Mononuclear cell (primary cell): ENCODE data around the gene AURKB. TPM values are rescaled to one million over a fixed set of nuclear protein-coding genes. Genes with fewer than 3 reads are reported as not detected.

Experiments
- H3K27me3 ChIP-seq: 2 replicates; pipeline ENCODE4 v1.6.0; 2011; ENCODE audit warnings: low read length, control low read depth; ENCODE audit not compliant: insufficient read depth
- H3K4me1 ChIP-seq: 2 replicates; pipeline ENCODE4 v1.5.1; 2011; ENCODE audit warnings: mild to moderate bottlenecking, low read length, control low read depth; ENCODE audit not compliant: insufficient read depth
- H3K4me3 ChIP-seq: 2 replicates; pipeline ENCODE4 v1.5.1; 2011; ENCODE audit warnings: mild to moderate bottlenecking, low read length, moderate library complexity
- H3K9me3 ChIP-seq: 2 replicates; pipeline ENCODE4 v1.5.1; 2011; ENCODE audit warnings: low read depth, mild to moderate bottlenecking, control low read depth, low read length
- total RNA-seq: library from RNA; depleted of rRNA; stranded (reverse); fragments of >200 nt; gene quantifications from one replicate; pipeline ENCODE4 v1.2.3, GENCODE V29; 2012

Gene AURKB
- total RNA-seq, 1 donor: 1.5 TPM

DNA sequence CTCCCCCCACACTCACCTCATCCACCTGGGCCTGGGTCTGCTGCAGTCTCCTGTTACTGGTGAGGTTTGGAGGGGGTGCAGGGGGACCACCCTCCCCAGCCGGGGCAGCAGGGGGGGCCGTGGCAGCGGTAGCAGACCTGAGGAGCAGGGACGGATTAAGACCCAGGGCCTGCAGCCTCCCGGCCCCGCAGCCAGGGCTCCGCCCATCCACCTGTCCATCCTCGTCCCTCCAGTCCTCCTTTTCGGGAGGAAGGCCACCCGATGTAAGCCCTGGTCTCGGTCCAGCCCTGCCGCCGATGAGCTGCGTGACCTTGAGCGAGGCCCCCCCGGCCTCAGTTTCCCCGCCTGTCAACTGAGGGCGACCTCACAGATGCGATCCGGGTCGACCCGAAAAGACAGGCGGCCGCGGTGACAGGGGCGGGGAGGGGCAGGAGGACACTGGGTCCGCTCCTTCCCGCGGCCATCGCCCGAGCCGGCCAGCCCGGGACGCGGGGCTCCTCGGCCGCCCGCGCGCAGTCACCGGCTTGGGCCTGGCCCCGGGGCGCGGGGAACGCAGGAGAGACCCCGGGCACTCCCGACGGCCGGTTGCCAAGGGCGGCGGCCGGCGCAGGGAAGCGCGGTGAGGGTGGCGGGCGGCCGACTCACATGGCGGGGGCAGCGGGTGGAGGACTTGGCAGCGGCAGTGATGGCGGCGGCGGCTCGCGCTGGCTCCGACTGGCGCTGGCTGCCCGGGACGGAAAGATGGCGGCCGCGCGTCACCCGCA lies 48.0 kb downstream of the AURKB start, which contains the start of gene VAMP2:
Gene VAMP2 (minus strand): TSS at position 716 of the 764 bp plus-strand sequence. CDS start 69 bp downstream, at position 647.
- no peaks in the 10 kb centered on the region for H3K27me3 ChIP-seq
- H3K4me3 ChIP-seq: peak within 1 kb of the TSS; percentile 96
- no peaks in the 10 kb centered on the region for H3K9me3 ChIP-seq
- peaks cover 69% of the 10 kb centered on the region for H3K4me1 ChIP-seq

DNA sequence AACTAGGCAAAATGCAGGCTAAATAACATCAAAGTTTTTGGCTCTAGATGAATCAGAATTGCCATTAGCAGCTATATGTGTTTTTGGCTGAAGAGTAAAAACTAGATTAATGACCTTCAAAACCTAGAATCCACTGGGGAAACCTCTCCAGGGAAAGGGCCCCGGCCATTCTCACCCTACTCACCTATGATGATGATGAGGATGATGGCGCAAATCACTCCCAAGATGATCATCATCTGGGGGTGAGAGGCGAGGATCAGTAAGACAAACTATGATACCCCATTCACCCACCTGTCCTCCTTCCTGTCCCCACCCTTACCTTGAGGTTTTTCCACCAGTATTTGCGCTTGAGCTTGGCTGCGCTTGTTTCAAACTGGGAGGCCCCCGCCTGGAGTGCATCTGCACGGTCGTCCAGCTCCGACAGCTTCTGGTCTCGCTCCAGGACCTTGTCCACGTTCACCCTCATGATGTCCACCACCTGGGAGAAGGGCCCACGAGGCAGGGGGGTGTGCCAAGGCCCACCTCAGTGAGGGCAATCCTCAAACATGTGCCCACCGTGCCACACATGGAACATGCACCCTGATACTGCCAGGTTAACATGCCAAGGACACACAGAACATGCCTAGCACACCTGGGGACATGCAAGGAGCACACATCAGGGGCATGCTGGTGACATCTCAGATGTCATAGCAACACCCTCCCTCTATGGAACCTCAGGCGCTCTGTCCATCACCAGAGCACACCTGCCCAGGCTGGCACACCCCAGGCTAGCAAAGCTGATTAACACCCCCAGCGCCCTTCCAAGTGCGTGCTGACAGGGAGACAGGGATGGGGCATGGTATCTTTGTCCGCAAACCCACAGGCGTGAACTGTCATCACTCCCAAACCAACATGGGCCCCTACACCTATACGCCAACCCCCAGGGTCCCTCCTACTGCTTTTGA lies 48.8 kb downstream of the AURKB start:
- Histone ChIP-seq H3K4me3 (peak overlapping the region; percentile 96), H3K9me3 (no peaks in the 10 kb centered on the region), H3K27me3 (no peaks in the 10 kb centered on the region), H3K4me1 (peaks cover 76% of the 10 kb centered on the region)

DNA sequence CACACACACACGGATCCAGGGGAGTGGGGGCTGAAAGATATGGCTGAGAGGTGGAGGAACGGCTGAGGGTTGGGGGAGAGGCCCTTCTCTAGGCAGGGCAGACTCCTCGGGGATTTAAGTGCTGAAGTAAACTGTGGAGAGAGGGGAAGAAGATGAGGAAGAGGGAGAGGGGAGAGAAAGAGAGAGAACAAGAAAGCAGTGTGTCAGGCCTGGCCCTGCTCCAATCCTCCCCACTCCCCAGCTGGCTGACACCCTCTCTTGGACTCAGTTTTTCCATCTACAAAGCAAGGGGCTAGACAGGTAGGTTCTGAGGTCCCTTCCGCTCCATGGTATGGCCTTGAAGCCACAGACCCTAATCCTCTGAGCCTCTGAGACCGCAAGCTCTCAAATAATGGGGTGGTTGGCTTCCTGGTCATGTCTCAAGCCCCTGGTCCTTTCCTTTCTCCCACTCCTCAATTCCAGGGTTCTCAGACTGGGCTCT lies 49.6 kb downstream of the AURKB start:
- no peaks in the 10 kb centered on the region for H3K9me3 ChIP-seq
- no peak overlapping the region for H3K4me3 ChIP-seq
- peaks cover 78% of the 10 kb centered on the region for H3K4me1 ChIP-seq
- no peaks in the 10 kb centered on the region for H3K27me3 ChIP-seq

DNA sequence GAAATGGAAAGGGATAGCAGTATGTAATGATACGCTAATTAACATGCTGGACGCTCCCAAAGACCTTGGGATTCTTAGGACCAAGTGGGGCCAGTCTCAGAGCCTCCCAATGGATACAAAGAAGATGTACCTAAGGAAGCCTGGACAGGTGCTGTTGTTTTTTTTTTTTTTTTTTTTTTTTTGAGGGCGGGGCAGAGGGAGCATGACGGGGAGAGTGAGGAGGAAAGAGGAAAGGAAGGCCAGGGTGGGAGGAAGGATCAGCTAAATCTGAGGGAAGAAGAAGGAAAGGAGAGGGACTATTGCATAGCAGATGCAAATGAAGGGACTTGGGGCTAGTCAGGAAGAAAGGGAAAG lies 50.2 kb downstream of the AURKB start:
- no peaks in the 10 kb centered on the region for H3K9me3 ChIP-seq
- no peak overlapping the region for H3K4me3 ChIP-seq
- no peaks in the 10 kb centered on the region for H3K27me3 ChIP-seq
- H3K4me1 ChIP-seq: peaks cover 81% of the 10 kb centered on the region

DNA sequence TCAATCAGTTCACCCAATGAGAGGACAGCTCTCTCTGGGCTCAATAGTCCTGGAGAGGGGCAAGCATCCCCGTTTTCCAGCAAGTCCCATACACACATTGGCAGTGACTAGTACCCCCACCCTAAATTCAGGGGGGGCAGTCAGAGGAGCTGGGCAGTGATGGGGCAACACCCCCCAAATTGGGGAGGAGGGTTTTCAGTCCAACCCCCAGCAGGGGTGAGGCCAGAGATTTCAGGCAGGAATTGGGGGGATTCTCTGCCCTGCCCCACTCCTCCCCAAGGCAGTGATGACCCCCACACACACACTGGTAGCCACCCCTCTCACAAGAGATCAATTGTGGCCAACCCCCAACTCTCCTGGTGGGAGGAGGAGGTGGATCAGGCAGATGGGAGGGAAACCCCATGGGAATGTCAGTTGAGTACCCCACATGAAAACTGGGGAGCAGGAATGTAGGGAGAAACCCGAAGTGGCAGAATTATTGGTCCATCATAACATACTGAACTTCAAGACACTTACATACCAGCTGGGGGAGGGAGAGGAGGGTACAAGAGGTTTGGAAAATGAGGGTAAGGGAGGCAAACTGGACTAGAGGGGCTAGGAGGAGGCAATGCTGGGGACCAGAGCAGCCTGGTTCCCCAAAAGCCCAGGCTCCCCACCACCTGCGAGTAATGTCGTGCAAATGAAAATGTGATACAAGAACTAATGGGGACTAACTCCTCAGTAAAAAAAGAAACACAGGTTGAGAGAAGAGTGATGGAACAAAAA lies 50.7 kb downstream of the AURKB start:
- no peaks in the 10 kb centered on the region for H3K9me3 ChIP-seq
- H3K4me1 ChIP-seq: peaks cover 81% of the 10 kb centered on the region
- no peak overlapping the region for H3K4me3 ChIP-seq
- no peaks in the 10 kb centered on the region for H3K27me3 ChIP-seq

DNA sequence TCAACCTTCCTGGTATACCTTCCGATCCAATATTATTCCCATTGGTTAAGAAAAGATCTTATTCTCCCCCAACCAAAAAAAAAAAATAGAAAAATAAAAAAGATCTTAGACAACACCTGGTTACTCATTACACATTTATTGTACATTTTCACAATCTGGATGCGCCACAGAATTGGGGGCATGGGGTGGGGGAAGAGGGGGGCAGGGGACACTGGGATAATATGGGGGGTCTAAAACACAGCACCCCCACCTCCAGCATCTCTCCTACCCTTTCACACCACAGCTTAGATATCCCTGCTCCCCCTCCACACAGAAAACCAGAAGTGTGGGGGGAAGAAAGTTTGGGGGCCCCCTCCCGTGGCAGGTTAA lies 51.4 kb downstream of the AURKB start:
- Histone ChIP-seq H3K9me3 (no peaks in the 10 kb centered on the region), H3K4me3 (no peak overlapping the region)

DNA sequence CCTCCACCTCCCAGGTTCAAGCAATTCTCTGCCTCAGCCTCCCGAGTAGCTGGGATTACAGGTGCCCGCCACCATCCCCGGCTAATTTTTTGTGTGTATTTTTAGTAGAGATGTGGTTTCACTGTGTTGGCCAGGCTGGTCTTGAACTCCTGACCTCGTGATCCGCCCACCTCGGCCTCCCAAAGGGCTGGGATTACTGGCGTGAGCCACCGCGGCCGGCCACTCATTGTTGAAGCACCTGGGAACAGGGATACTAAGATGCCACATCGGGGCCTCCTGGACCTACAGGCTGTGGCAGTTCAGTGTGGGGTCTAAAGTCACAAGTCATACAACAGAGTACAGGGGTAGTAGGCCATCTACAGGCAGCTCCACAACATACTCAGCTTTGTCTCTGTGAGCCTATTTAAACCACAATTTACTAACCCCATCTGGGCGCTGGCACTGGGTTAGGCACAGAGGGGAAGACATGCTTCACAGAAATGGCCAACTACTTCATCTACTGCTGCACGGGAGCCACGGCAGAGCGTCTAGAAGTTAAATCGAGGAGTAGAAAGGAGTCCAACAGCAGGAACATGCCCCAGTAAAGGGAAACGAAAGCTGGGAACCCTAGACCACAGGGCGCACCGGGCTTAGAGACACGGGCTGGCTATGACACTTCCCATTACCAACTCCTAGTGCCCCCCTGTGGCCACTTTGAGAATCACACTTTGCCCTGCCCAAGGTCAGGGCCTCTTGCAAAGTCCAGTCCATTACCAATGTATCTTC lies 51.9 kb downstream of the AURKB start:
- H3K27me3 ChIP-seq: no peaks in the 10 kb centered on the region
- no peak overlapping the region for H3K4me3 ChIP-seq
- peaks cover 81% of the 10 kb centered on the region for H3K4me1 ChIP-seq
- no peaks in the 10 kb centered on the region for H3K9me3 ChIP-seq

More for the DNA sequence above, 51.4 kb downstream of the AURKB start:
- peaks cover 81% of the 10 kb centered on the region for H3K4me1 ChIP-seq
- no peaks in the 10 kb centered on the region for H3K27me3 ChIP-seq

DNA sequence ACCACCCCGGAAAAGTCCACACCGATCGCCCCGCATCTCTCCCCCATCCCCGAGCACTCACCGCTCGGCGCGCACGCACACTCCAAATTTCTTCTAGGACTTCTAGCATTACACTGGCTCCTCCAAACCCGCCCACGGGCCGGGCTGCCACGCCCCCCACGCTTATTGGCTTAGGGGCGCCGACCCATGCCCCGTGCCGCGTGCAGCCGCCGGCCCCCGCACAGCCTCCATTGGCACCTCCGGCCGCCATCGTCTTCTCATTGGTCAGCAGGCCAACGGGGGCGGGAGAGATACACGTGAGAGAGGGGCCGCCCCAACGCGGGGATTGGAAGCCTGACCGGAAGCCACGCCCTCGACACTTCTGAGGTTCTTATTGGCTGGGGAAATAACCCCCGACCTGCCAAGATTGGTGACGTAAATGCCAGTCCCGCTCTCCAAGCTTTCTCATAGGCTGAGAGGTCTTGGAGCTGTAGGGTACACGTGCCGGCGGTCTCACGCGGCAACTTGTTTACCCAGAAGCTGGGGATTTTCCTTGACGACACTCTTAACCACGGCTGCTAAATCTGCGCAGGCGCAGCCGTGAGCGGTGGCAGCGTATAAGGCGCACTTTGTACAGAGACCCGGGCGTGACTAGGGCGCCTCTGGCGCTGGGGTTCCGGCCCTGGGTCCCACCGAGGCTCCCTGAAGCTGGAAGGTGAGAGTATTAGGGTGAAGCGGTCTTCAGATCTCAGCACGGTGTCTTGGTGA lies 54.0 kb downstream of the AURKB start:
- H3K4me3 ChIP-seq: peak overlapping the region; percentile 51
- H3K4me1 ChIP-seq: peaks cover 89% of the 10 kb centered on the region
- no peaks in the 10 kb centered on the region for H3K27me3 ChIP-seq
- H3K9me3 ChIP-seq: no peaks in the 10 kb centered on the region

DNA sequence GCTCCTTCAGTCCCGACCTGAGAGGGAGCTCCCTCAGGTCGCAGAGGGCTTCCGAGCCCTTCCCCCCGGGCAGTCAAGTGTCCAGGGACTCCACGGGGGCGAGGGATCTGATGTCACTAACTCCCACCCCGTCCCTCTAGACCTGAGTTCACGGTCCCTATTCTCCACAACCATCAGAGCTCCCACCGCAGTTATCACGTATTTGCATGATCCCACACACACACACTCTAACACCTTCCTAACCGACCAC lies 54.5 kb downstream of the AURKB start:
- peak overlapping the region; percentile 51 for H3K4me3 ChIP-seq
- peaks cover 89% of the 10 kb centered on the region for H3K4me1 ChIP-seq
- no peaks in the 10 kb centered on the region for H3K9me3 ChIP-seq
- no peaks in the 10 kb centered on the region for H3K27me3 ChIP-seq

DNA sequence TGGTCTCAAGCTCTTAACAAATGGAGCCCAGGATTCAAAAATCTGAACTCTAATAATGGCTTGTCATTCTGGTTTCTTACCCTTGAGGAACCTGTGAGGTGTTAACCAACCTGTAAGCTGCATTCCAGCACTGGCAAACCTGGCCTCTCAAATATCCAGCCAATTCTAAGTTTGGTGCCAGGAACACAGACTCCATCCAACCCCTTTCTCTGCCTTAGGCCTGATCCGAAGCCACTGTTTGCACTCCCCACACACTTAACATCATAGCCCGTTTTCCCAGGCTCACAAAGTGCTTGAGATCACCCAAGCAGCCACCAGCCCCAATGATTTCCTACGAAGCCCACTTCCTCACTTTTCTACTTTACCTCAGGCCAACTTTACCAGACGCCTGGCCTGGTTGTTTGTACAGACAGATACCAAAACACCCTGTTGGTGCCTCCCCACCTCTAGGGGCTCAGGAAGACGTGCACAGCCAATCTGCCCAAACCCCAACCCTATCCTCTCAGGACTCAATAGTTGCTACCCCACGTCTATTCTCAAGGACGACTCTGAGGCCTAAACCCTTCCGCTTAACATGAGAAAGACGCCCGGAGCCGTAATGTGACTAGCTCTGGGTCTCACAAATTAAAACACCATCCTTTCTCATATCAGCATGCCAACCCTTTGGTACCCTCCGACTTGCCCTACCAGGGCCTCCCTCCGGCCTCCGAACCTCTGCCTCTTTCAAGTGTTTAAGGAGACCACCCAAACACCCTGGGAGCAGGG lies 55.0 kb downstream of the AURKB start:
- Histone ChIP-seq H3K27me3 (no peaks in the 10 kb centered on the region), H3K4me1 (peaks cover 89% of the 10 kb centered on the region), H3K4me3 (peak overlapping the region; percentile 51), H3K9me3 (no peaks in the 10 kb centered on the region)

Other genes with a start within 250 kb of the AURKB start
- 0.10 TPM for gene GUCY2D, start 208.0 kb downstream of the AURKB start, total RNA-seq
- 0.10 TPM for gene ALOX15B, start 171.5 kb downstream of the AURKB start, total RNA-seq
- gene ALOX12B, start 122.9 kb downstream of the AURKB start, total RNA-seq: not detected
- 0.10 TPM for gene ALOXE3, start 92.1 kb downstream of the AURKB start, total RNA-seq
- not detected for gene HES7, start 86.5 kb downstream of the AURKB start, total RNA-seq
- gene PER1, start 58.2 kb downstream of the AURKB start, total RNA-seq: 250 TPM
- 40.3 TPM for gene VAMP2, start 47.6 kb downstream of the AURKB start, total RNA-seq
- gene TMEM107, start 34.2 kb downstream of the AURKB start, total RNA-seq: 221 TPM
- gene BORCS6, start 20.4 kb downstream of the AURKB start, total RNA-seq: 9.2 TPM
- gene CTC1, start 37.5 kb upstream of the AURKB start, total RNA-seq: 61.2 TPM
- 6.0 TPM for gene PFAS, start 38.7 kb upstream of the AURKB start, total RNA-seq
- gene RANGRF, start 78.1 kb upstream of the AURKB start, total RNA-seq: 5.1 TPM
- 0.42 TPM for gene SLC25A35, start 84.8 kb upstream of the AURKB start, total RNA-seq
- gene ARHGEF15, start 99.7 kb upstream of the AURKB start, total RNA-seq: not detected
- not detected for gene ODF4, start 129.3 kb upstream of the AURKB start, total RNA-seq
- gene RPL26, start 172.6 kb upstream of the AURKB start, total RNA-seq: 6,688 TPM
- gene RNF222, start 187.3 kb upstream of the AURKB start, total RNA-seq: 0.73 TPM
- gene NDEL1, start 225.3 kb upstream of the AURKB start, total RNA-seq: 156 TPM